GM21717 (cell line): ENCODE data around the gene CMBL.
A peak's percentile ranks its signal among the peaks of the same experiment; 100 is the strongest.
"Not testable (repeated sequence)": the region's sequence is repeated elsewhere in the genome, so short reads cannot be mapped to it uniquely, and the experiment has no call there.

ENCODE experiments used
- ATAC-seq: cut with Tn5 transposase; IDR thresholded peaks from one replicate; pipeline ENCODE4 v1.9.1; 2021; ENCODE audit warnings: mild to moderate bottlenecking, moderate library complexity; ENCODE audit not compliant: unreplicated experiment

The CMBL gene

GRCh38 chr5:10286862-10287227 lies 20.9 kb downstream of the CMBL start:
- ATAC-seq: no peak

DNA sequence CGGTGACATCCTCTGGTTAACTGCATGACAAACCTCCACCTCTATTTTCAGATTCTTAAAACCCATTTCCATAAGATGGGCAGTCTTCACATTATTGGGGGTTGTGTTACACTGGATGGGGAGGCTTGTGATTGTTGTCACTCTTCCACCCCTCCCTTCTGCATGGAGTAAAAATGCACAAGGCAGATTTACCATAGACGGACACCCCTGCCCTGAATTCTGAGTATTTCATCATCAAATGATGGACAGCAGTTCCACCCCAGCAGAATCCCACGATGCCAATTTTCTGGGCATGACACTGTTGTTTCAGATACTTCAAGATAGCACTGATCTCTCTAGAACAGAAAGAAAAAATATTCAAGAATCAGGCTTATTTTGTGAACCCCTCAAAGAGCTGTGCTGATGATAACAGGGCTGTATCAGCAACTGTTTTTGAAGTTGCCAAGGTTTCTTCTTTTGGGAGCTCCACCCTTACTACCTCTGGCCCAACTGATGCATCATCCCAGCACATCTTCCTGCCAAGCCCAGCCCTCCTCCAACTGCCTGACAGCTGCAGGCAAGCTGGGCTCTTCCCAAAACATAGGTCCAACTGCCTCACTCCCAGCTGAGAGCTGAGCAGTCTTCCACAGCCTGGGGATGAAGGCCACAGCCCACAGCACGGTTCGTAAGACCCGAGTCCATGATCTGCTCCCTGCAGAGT lies 21.4 kb downstream of the CMBL start:
- no peak for ATAC-seq

DNA sequence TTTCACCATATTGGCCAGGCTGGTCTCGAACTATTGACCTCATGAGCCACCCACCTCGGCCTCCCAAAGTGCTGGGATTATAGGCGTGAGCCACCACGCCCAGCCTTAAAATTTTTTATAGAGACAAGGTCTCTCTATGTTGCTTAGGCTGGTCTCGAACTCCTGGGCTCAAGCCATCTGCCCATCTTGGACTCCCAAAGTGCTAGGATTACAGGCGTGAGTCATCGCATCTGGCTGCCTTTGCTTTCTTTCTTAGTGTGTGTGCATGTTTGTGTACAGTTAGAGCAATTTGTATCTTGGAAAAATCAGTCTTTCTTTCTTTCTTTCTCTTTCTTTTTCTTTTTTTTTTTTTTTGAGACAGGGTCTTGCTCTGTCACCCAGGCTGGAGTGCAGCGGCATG lies 22.3 kb downstream of the CMBL start:
- not testable (repeated sequence) for ATAC-seq

- ATAC-seq: peak; percentile 97
Observed at GRCh38 chr5:10283927-10284635, 23.6 kb downstream of the CMBL start.

DNA sequence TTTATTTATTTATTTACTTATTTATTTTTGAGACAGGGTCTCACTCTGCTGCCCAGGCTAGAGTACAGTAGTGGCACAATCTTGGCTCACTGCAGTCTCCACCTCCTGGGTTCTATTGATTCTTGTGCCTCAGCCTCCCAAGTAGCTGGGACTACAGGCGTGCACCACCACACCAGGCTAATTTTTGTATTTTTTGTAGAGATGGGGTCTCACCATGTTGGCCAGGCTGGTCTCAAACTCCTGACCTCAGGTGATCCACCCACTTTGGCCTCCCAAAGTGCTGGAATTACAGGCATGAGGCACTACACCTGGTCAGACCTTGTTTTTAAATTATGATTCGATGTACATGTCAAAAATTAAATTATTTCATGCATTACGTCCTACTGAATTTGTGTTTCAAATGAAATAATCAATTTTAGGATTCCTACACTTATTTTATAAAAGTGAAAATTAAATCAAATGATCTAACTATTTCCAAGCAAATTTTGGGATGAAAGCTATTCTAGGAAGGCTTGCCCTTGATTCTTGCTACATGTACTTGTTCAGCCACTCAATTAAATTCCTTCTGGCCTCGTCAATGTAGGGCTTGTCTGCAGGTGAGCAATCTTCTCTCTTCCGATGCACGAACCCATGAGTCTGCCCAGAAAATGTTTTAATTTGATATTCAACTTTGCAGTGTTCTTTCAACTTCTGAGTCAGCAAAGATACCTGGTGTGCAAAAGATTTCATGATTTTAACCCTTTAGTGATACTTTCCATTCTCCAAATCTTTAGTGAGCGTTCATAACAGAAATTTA lies 27.6 kb downstream of the CMBL start:
- no peak for ATAC-seq

DNA sequence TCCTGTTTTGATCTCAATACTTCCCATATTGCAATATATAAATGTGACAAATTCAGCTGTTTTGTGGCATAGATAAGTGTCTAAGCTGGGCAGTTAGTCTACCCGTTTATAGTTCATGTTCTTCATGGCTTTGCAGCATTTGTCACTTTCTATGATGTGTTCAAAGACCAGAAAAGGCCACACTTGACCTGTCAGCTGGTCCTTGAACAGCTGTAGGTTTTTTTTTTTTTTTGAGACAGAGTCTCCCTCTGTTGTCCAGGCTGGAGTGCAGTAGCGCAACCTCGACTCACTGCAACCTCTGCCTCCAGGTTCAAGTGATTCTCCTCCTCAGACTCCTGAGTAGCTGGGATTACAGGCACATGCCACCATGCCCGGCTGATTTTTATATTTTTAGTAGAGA lies 28.4 kb downstream of the CMBL start:
- ATAC-seq: no peak

DNA sequence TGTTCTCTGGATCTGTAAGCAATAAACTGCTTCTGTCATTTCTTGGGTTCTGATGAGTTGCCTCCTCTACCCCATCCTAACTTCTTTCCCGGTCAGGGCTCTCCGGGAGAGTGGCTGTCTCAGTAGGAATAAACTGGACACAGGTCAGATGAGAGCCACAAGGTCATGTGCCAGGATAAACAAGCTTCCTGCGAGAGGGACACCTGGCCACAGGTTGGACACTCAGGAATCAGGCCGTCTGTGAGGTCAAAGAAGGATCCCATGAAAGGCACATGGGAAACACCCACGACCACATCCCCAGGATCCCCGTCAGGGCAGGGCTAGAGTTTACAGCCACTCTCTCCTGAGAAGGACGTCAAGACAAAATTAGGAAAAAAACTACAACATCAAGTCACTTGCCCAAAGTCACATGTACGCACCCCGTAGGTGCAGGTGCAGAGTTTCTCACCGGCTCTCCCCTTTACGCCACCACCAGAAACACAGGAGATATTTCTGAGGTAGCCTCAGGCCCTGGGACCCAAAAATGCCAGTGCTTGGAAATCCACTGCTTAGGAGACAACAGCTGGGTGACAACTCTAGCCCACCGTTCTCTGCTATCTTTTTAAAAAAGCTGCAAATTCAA lies 28.9 kb downstream of the CMBL start:
- no peak for ATAC-seq

DNA sequence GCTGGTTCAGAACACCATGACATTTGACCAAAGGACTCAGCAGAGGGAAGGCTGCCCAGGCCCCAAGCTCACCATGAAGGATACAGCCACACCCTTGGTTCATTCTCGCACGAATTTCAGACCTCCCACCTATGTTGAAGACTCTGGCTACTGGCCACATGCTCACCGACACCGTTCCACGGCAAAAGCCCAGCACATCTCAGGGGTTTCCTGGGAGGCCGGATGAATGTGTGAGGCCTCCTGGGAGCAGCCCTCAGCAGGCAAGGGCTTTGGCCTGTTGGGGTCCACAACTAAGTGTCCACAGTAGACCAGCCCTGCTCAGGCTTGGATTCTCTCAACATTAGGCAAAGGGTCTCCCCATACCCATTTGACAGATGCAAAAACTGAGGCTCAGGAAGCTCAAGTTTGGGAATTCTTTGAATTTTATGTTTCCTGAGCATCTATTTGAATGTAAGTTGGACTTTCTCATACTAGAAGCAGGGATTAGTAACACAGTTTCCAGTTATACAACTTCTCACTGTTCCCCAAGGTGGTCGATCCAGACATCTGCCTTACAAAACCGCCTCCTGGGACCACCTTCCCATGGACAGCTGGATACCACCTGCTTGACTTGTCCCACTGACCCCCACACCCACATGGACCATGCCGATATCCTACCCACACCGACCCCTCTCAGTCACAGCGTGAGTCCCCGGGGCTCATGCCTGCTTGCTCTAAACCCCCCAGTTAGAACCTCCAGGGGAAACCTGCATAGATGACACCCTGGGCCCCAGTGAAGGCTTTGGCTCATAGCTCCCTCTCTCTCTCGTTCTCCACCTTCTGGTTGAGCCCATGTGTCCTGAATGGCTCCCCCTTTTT lies 29.7 kb downstream of the CMBL start:
- no peak for ATAC-seq

- no peak for ATAC-seq
Observed at GRCh38 chr5:10276691-10277090, 31.0 kb downstream of the CMBL start.

- ATAC-seq: no peak
Observed at GRCh38 chr5:10275991-10276390, 31.7 kb downstream of the CMBL start.

- ATAC-seq: no peak
Observed at GRCh38 chr5:10275460-10275859, 32.2 kb downstream of the CMBL start.

GRCh38 chr5:10272875-10273209 lies 34.9 kb downstream of the CMBL start:
- ATAC-seq: not testable (repeated sequence)

DNA sequence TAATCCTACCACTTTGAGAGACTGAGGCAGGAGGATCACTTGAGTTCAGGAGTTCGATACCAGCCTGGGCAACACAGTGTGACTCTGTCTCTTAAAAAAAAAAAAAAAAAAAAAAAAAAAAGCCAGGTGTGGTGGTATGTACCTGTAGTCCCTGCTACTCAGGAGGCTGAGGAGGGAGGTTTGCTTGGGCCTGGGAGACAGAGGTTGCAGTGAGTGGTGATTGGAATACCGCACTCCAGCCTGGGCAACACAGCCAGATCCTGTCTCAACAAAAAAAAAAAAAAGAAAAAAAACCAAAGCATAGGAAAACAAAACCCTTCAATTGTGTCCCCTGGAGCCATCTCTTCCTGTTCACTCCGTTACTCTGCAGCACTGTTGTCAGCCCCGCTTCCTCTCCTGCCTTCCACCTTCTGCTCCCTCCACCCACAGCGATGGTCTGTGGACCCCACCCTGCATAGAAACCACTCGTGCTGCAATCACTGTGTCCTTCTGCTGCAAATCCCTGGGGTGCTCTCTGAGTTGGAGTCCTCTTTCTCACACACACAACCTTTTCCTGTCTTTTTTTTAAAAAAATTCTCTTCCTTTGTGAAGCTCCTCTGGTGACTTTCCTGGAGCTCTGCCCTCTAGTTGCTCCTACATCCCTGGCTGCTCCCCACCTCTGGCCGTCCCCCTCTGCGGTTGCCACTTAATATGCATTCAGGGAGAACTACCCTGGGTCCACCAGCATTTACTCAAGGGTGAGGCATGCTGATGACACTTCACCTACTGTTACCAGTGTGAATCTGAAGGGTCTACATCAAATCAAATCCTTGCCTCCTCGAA lies 35.4 kb downstream of the CMBL start:
- no peak for ATAC-seq

- no peak for ATAC-seq
Observed at GRCh38 chr5:10268100-10268499, 39.6 kb downstream of the CMBL start.

DNA sequence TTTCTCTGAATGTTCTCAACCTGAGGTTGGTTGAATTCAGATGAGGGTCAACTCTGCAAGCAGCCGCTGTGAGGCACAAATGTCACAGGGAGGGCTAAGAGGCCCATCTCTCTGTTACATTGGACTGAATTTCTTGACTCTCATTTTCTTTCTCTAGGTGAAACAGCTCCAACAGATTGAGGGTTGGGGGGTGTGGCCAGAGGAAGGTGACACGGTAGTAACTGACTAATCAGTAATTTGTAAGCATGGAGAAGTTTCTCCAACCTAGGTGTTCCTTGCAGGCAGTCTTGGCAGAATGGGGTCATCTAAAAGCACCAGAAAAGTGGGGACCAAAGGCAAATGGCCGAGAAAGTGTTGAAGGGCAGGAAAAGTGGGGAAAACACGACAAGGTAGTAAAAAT lies 40.9 kb downstream of the CMBL start:
- no peak for ATAC-seq

- ATAC-seq: no peak
Observed at GRCh38 chr5:10266137-10266536, 41.6 kb downstream of the CMBL start.

GRCh38 chr5:10265245-10266109 lies 42.2 kb downstream of the CMBL start:
- no peak for ATAC-seq

DNA sequence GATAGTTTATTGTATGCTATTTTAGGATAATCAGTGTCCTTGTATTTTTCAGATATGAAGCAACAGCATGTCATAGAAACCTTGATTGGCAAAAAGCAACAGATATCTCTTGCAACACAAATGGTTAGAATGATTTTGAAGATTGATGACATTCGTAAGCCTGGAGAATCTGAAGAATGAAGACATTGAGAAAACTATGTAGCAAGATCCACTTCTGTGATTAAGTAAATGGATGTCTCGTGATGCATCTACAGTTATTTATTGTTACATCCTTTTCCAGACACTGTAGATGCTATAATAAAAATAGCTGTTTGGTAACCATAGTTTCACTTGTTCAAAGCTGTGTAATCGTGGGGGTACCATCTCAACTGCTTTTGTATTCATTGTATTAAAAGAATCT lies 43.1 kb downstream of the CMBL start:
- ATAC-seq: no peak

DNA sequence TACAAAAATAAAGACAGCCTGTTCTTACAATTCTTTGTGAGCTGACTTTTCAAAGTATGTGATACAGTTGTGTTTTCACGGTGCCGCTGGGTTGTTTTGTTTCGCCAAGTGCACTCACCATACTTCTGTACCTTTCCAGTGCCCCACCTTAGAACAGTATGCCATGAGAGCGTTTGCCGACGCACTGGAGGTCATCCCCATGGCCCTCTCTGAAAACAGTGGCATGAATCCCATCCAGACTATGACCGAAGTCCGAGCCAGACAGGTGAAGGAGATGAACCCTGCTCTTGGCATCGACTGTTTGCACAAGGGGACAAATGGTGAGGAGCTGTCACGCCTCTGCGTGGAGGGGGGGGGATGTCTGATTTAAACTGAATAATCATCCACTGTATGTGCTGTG lies 44.7 kb downstream of the CMBL start:
- no peak for ATAC-seq
